HEK293T (cell line): ENCODE results near the gene UQCRC1.

Source experiments
- CTCF ChIA-PET: fragments of 350-600 bp; formaldehyde crosslinking; extraction: SDS; loops from one replicate; lab custom pipeline; 2021; ENCODE audit warnings: antibody characterized with exemption, inconsistent platforms; lab: Yijun Ruan, JAX
- POLR2A ChIA-PET: fragments of 350-600 bp; formaldehyde crosslinking; extraction: SDS; loops from one replicate; lab custom pipeline; 2020; ENCODE audit warnings: antibody characterized with exemption, inconsistent platforms; lab: Yijun Ruan, JAX
- DNase-seq: peaks from one replicate; pipeline ENCODE4 v3.0.0; 2012; ENCODE audit warnings: mixed read lengths; ENCODE audit errors: extremely low spot score
- ARNT ChIP-seq: fragments of 450-650 bp; IDR thresholded peaks from 2 replicates; pipeline ENCODE4 v1.6.1; 2017; ENCODE audit warnings: mild to moderate bottlenecking
- BHLHE40 ChIP-seq: fragments of 450-650 bp; IDR thresholded peaks from 2 replicates; pipeline ENCODE4 v1.6.1; 2016; ENCODE audit warnings: mild to moderate bottlenecking, moderate library complexity, borderline replicate concordance
- CTBP1 ChIP-seq: fragments of 450-650 bp; IDR thresholded peaks from 2 replicates; pipeline ENCODE4 v1.6.1; 2016; ENCODE audit warnings: borderline replicate concordance
- ELF4 ChIP-seq: fragments of 450-650 bp; IDR thresholded peaks from 2 replicates; pipeline ENCODE4 v1.6.1; 2017; ENCODE audit warnings: antibody characterized with exemption
- FOXA1 ChIP-seq: fragments of 450-650 bp; IDR thresholded peaks from 2 replicates; pipeline ENCODE4 v1.6.1; 2016; ENCODE audit warnings: mild to moderate bottlenecking
- FOXK2 ChIP-seq: fragments of 450-650 bp; IDR thresholded peaks from 2 replicates; pipeline ENCODE4 v1.6.1; 2016; ENCODE audit warnings: mild to moderate bottlenecking
- FOXM1 ChIP-seq: fragments of 450-650 bp; IDR thresholded peaks from 2 replicates; pipeline ENCODE4 v1.6.1; 2017; ENCODE audit warnings: mild to moderate bottlenecking, borderline replicate concordance
- HDGF ChIP-seq: fragments of 450-650 bp; IDR thresholded peaks from 2 replicates; pipeline ENCODE4 v1.6.1; 2017; ENCODE audit warnings: antibody characterized with exemption, borderline replicate concordance
- L3MBTL2 ChIP-seq: fragments of 450-650 bp; conservative IDR thresholded peaks from 2 replicates; pipeline ENCODE4 v1.6.1; 2016; ENCODE audit warnings: mild to moderate bottlenecking
- LEF1 ChIP-seq: fragments of 450-650 bp; IDR thresholded peaks from 2 replicates; pipeline ENCODE4 v1.6.1; 2017; ENCODE audit warnings: mild to moderate bottlenecking, borderline replicate concordance
- NFRKB ChIP-seq: fragments of 450-650 bp; IDR thresholded peaks from 2 replicates; pipeline ENCODE4 v1.6.1; 2016; ENCODE audit warnings: mild to moderate bottlenecking, moderate library complexity
- PKNOX1 ChIP-seq: fragments of 450-650 bp; IDR thresholded peaks from 2 replicates; pipeline ENCODE4 v1.6.1; 2016
- SP1 ChIP-seq: fragments of 450-650 bp; IDR thresholded peaks from 2 replicates; pipeline ENCODE4 v1.6.1; 2017
- SUZ12 ChIP-seq: fragments of 450-650 bp; IDR thresholded peaks from 2 replicates; pipeline ENCODE4 v1.6.1; 2016; ENCODE audit warnings: mild to moderate bottlenecking
- TARDBP ChIP-seq: fragments of 450-650 bp; IDR thresholded peaks from 2 replicates; pipeline ENCODE4 v1.6.1; 2016
- ZNF384 ChIP-seq: fragments of 450-650 bp; IDR thresholded peaks from 2 replicates; pipeline ENCODE4 v1.6.1; 2016

Gene UQCRC1

GRCh38 chr3:48633743-48634142 is 24.3 kb upstream of the UQCRC1 start:
- no peak for TF ChIP-seq LEF1
- TF ChIP-seq NFRKB = no peak
- no peak for TF ChIP-seq FOXM1
- no peak for TF ChIP-seq ARNT
- no peak for TF ChIP-seq TARDBP
- no peak for TF ChIP-seq SUZ12
- TF ChIP-seq HDGF = no peak
- ChIA-PET CTCF (interaction anchor here (1.5 kb wide), 2 partner anchors 161 to 198 kb away, joined by 4 to 5 read pairs; no protein-coding TSS in a partner anchor), POLR2A (interaction anchor here (1.1 to 3.2 kb wide), 9 partner anchors 8 to 374 kb away, joined by 3 to 21 read pairs (median 6); partner anchors contain the start of genes ATRIP, CCDC51, CELSR3 and NCKIPSD)
- DNase-seq = no peak

DNA sequence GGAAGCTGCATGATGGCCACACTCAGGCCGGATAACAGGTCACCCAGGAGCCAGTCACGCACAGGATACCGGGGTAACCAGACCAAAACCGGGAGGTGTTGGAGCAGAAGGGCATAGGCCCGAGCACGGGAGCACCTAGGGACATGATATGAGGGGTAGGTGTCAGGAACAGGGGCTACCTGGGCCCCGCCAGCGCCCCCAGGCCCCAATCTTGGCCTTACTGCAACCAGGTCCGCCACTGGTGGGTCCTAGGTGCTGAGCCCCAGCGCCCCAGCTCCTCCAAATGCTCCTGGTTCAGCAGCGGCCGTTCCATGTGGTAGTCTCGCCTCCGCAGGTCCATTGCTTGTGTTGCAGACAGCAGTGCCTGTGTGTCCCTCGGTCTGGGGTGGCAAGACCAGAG is 23.8 kb upstream of the UQCRC1 start:
- TF ChIP-seq SUZ12 (no peak), ZNF384 (no peak), FOXA1 (no peak), FOXK2 (no peak), CTBP1 (no peak), L3MBTL2 (no peak), LEF1 (no peak), ELF4 (no peak), HDGF (no peak), SP1 (no peak), FOXM1 (no peak), TARDBP (no peak), BHLHE40 (no peak), ARNT (no peak), PKNOX1 (no peak), NFRKB (no peak)
- CTCF ChIA-PET = interaction anchor here (1.5 kb wide), 1 partner anchor 160 kb away, joined by 5 read pairs; no protein-coding TSS in a partner anchor
- POLR2A ChIA-PET = interaction anchor here (1.2 to 1.9 kb wide), 3 partner anchors 10 to 187 kb away, joined by 3 to 6 read pairs (median 4); partner anchors contain the start of genes ATRIP and NCKIPSD
- no peak for DNase-seq

DNA sequence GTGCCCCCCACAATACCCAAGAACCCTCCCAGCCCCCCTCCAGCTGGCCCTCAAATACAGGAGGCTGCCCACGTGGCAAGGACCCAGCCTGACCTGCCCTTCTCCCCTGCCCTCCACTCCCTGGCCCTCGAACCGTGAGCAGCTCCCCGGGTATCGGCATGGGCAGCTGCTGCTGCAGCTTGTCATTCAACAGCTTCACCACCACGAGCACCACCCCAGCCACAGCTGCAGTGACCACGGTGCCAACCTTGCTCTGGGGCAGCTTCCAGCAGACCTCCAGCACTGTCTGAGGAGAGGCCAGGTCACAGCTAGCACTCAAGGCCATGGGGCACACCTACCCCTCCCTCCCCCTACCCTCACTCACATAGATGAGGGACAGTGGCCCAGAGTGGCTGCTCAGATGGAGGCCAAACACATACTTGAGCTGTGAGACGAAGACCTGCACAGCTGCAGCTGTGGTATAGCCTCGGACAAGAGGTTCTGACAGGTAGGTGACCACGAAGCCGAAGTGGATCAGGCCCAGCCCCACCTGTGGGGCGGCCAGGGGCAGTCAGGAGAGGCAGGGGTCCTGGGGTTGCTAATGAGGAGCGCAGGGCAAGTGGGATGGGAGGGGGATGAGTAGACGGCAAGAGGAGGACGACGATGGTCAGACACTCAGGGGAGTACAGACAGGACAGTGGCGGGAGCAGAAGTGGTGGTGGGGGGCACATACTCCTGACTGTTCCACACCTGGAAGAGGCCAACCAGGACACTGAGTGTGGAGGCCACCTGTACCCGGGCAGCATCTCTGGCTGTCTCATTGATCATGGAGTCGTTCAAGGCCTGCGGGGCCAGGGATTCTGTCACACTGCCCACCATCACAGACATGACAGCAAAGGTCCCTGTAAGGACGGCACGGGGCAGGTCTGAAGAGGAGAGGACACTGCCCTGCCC is 22.3 kb upstream of the UQCRC1 start:
- no peak for DNase-seq
- POLR2A ChIA-PET = no interaction called here

GRCh38 chr3:48630833-48631232 is 21.4 kb upstream of the UQCRC1 start:
- ChIA-PET CTCF (no interaction called here), POLR2A (no interaction called here)
- no peak for TF ChIP-seq NFRKB
- TF ChIP-seq FOXM1 = no peak
- TF ChIP-seq FOXK2 = no peak
- no peak for TF ChIP-seq BHLHE40
- no peak for TF ChIP-seq SP1
- no peak for TF ChIP-seq SUZ12
- no peak for TF ChIP-seq ELF4
- TF ChIP-seq ARNT = no peak
- no peak for TF ChIP-seq FOXA1
- TF ChIP-seq PKNOX1 = no peak
- TF ChIP-seq L3MBTL2 = no peak
- TF ChIP-seq TARDBP = no peak
- TF ChIP-seq LEF1 = no peak
- no peak for TF ChIP-seq CTBP1
- no peak for TF ChIP-seq ZNF384
- TF ChIP-seq HDGF = no peak
- DNase-seq = no peak

More for the DNA sequence above, 22.3 kb upstream of the UQCRC1 start:
- CTCF ChIA-PET = no interaction called here
- no peak for TF ChIP-seq FOXK2
- no peak for TF ChIP-seq BHLHE40
- TF ChIP-seq FOXA1 = no peak
- no peak for TF ChIP-seq LEF1
- no peak for TF ChIP-seq NFRKB
- TF ChIP-seq L3MBTL2 = no peak
- no peak for TF ChIP-seq FOXM1
- no peak for TF ChIP-seq ELF4
- TF ChIP-seq TARDBP = no peak
- TF ChIP-seq PKNOX1 = no peak
- no peak for TF ChIP-seq SP1
- TF ChIP-seq ARNT = no peak

DNA sequence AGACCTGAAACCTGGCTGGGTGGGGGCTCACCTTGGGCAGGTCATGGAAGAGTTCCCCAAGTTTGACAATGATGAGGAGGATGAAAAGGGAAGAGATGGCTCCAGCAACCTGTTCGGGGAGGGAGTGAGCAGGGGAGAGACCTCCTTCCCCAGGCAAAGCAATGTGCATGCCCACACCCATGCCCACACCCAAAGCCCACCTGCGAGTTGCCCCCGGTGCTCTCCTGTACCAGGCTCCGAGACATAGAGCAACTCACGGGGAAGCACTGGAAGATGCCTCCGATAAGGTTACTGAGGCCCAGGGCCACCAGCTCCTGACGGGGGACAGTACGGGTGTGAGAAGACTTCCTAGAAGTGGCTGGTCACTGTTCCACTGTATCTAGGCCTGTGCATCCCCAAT is 21.0 kb upstream of the UQCRC1 start:
- TF ChIP-seq LEF1 = no peak
- no peak for TF ChIP-seq CTBP1
- no peak for TF ChIP-seq ARNT
- no peak for TF ChIP-seq FOXA1
- no peak for TF ChIP-seq L3MBTL2
- no peak for TF ChIP-seq NFRKB
- no peak for TF ChIP-seq ZNF384
- no peak for TF ChIP-seq HDGF
- no peak for TF ChIP-seq BHLHE40
- CTCF ChIA-PET = no interaction called here
- POLR2A ChIA-PET = interaction anchor here (1.7 kb wide), 1 partner anchor 20 kb away, joined by 4 read pairs; the partner anchor contains the start of gene UQCRC1
- DNase-seq = no peak

DNA sequence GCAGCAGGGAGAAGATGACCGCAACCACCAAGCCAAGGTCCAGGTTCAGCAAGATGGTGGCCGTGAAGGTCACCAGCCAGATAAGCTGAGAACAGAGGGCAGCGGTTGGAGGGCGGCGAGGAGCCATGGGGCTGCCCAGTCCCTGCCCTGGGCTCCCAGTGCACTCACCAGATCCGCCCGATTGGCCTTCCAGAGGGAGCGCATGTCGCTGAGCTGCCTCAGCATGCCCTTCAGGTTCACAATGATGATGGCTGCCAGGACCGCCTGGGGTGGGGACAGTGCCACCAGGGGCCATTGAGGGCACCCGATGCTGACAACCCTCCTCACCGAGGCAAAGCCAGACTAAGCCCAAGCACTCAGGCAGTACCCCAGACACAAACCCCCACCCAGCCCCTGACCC is 20.4 kb upstream of the UQCRC1 start:
- no peak for TF ChIP-seq PKNOX1
- TF ChIP-seq L3MBTL2 = no peak
- no peak for TF ChIP-seq FOXA1
- no peak for TF ChIP-seq SUZ12
- TF ChIP-seq FOXM1 = no peak
- no peak for TF ChIP-seq CTBP1
- TF ChIP-seq TARDBP = no peak

More for the DNA sequence above, 20.4 kb upstream of the UQCRC1 start:
- POLR2A ChIA-PET = interaction anchor here (1.7 kb wide), 1 partner anchor 20 kb away, joined by 4 read pairs; the partner anchor contains the start of gene UQCRC1
- CTCF ChIA-PET = no interaction called here
- no peak for DNase-seq
